Hepatocyte (in vitro differentiated cells): ENCODE measurements around the gene FBXO5.

Experiments used
- EZH2 ChIP-seq: fragments of 200-600 bp; sonication (generic); IDR thresholded peaks from 2 replicates; pipeline ENCODE4 v1.6.1; 2016; ENCODE audit warnings: antibody characterized with exemption, mild to moderate bottlenecking, borderline replicate concordance
- TF ChIP-seq, protein P1 (sequence below): fragments of 200-600 bp; sonication (generic); IDR thresholded peaks from 2 replicates; pipeline ENCODE4 v1.5.1; 2016; ENCODE audit warnings: antibody characterized with exemption, mild to moderate bottlenecking; ENCODE audit not compliant: poor library complexity

DNA sequence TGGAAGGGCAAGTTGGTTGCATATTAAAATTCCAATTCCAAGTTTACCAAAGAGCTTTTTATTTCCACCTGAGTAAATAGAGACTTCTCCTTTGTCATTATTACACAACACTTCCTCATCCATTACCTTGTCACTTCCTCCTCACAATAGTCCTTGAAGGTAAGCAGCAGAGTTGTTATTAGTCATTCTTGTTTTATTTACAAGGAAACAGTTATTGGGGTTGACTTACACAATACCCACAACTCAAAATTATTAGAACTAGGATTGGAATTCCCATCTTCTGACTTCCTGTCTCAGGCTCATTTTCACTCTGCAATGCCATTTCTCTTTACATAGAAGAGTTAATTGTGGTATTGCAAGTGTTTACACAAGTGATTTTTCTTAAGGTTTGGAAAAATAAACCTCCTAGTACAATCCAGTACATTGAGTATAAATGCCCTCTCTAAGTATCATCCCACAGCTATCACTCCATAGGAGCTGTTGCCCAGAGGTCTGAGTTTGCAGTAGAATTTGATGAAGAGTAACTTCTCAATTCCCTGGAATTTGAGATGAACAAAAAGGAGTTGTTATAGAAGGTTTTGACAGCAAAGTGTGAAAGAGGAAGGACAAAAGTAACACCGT is 48.6 kb upstream of the FBXO5 start:
- no peak for TF ChIP-seq EZH2
- TF ChIP-seq, protein P1, sequence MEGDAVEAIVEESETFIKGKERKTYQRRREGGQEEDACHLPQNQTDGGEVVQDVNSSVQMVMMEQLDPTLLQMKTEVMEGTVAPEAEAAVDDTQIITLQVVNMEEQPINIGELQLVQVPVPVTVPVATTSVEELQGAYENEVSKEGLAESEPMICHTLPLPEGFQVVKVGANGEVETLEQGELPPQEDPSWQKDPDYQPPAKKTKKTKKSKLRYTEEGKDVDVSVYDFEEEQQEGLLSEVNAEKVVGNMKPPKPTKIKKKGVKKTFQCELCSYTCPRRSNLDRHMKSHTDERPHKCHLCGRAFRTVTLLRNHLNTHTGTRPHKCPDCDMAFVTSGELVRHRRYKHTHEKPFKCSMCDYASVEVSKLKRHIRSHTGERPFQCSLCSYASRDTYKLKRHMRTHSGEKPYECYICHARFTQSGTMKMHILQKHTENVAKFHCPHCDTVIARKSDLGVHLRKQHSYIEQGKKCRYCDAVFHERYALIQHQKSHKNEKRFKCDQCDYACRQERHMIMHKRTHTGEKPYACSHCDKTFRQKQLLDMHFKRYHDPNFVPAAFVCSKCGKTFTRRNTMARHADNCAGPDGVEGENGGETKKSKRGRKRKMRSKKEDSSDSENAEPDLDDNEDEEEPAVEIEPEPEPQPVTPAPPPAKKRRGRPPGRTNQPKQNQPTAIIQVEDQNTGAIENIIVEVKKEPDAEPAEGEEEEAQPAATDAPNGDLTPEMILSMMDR = no peak
